Measurements from ENCODE around the gene KCMF1.

DNA sequence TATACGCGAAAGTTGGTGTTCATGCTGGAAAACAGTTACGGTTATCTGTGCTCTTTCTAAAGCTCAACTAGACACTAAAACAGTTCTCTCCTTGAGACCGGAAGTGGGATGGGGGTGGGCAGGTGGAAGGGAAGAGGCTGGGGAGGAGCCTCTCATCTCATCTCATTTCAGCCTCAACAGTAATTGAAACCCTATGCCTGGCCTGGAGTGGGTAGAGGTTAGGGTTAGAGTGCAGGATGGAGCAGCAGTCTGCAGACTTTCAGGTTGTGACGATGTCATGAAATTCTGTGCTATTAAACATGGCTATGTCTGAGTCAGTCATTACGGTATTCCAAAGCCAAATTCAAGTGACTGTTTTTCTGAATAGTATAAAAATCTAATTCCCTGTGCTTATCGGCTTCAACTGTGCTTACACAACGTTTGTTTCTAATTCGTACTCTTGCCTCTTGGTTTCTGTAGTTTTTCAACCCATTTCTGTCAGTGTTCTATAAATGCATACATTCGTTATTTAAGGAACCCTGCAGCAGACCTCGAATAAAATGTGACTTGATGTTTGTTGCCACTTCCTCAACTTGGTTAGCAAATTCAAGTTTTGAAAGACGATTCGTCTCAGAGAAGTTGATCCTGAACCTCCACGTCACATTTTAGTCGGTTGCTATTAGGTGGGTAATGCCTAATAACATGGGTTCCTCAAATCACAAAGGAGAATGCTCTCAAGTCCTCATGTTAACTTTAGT lies 86.4 kb downstream of the KCMF1 start:
- TF ChIP-seq YY1 (IDR thresholded peaks at IDR 0.05; ENCODE audit: insufficient read depth, insufficient read length), result no peak
- no peak for TF ChIP-seq ZNF274 (IDR thresholded peaks at IDR 0.05; ENCODE audit: low read depth, low read length)
